ENCODE measurements around the gene TENM4. TPM values are rescaled to one million over a fixed set of nuclear protein-coding genes. Genes with fewer than 3 reads are reported as not detected.

TENM4 gene
- total and polyA plus RNA-seq, 10 of the 15 experiments (the other 5 are each of a cell fraction or from before 2014, with no cell fraction given) = 0.03 to 0.12 (median 0.06) TPM; not detected in 7

- ChIA-PET RAD21 (ENCODE audit: unreplicated experiment) (no interaction called here), CTCF (no interaction called here), SMC1A (ENCODE audit: uncharacterized antibody, unreplicated experiment) (no interaction called here), POLR2A (no interaction called here)
- Histone ChIP-seq H3K9me3 (replicated peaks; ENCODE audit: control insufficient read depth, insufficient read depth, low read length) (no peaks in the 10 kb centered on the region; the same call in 2 of the 3 replicates), H3K27ac (ENCODE audit: control insufficient read depth, insufficient read depth) (no peak overlapping the region), H3K4me2 (ENCODE audit: control insufficient read depth, insufficient read depth) (no peak overlapping the region), H2AFZ (ENCODE audit: control insufficient read depth, low read depth, low read length) (no peak overlapping the region), H3K4me1 (ENCODE audit: control insufficient read depth, insufficient read depth, low read length) (no peaks in the 10 kb centered on the region), H4K20me1 (ENCODE audit: control insufficient read depth, insufficient read depth) (no peaks in the 10 kb centered on the region), H3K79me2 (ENCODE audit: control insufficient read depth, insufficient read depth, low read length) (no peaks in the 10 kb centered on the region), H3K27me3 (replicated peaks in 1 of 2; ENCODE audit: control insufficient read depth in 2 of 2, insufficient read depth in 2 of 2, low read length in 1 of 2) (no peaks in the 10 kb centered on the region), H3K36me3 (ENCODE audit: control insufficient read depth in 2 of 2, insufficient read depth in 2 of 2, low read length in 1 of 2) (no peaks in the 10 kb centered on the region), H3K4me3 (no peak overlapping the region), H3K9ac (ENCODE audit: control insufficient read depth, insufficient read depth, low read length) (no peak overlapping the region)
- TF ChIP-seq SUZ12 (IDR thresholded peaks at IDR 0.05; ENCODE audit: unreplicated experiment) (no peak), SMAD5 (IDR thresholded peaks at IDR 0.05; ENCODE audit: low read depth) (no peak), NFIC (IDR thresholded peaks at IDR 0.05; ENCODE audit: low read depth, low read length) (no peak)
- no peak for ATAC-seq
- 2% methylated on average over 4 of the region's 4 CpGs for WGBS (ENCODE audit: insufficient coverage, insufficient replicate concordance, low lambda C conversion rate, missing lambda C conversion rate)
- intact Hi-C loops (cut with micrococcal nuclease; ENCODE audit: unreplicated experiment) (no loop called here), in situ Hi-C loops (cut with MboI) (no loop called here)
- FAIRE-seq = no peak
- no peak for DNase-seq (ENCODE audit: low read depth, low spot score)
- no TSS peak for BruUV-seq (replicated peaks)
Measured at GRCh38 chr11:79129702-79130101, 311.1 kb downstream of the TENM4 start.

DNA sequence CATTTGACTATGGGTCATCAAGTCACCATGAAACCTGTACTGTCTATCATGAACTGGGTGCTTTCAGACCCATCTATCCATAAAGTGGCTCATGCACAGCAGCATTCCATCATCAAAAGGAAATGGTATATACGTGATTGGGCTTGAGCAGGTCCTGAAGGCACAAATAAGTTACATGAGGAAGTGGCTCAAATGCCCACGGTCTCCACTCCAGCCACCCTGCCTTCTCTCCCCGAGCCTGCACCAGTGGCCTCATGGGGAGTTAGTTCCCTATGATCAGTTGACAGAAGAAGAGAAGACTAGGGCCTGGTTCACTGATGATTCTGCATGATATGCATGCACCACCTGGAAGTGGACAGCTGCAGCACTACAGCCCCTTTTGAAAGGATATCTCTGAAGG is 312.5 kb downstream of the TENM4 start:
- Histone ChIP-seq H3K9me3 (replicated peaks; ENCODE audit: control insufficient read depth, insufficient read depth, low read length) (no peaks in the 10 kb centered on the region; the same call in 2 of the 3 replicates), H3K27me3 (replicated peaks in 1 of 2; ENCODE audit: control insufficient read depth in 2 of 2, insufficient read depth in 2 of 2, low read length in 1 of 2) (no peaks in the 10 kb centered on the region), H3K27ac (ENCODE audit: control insufficient read depth, insufficient read depth) (no peak overlapping the region), H3K79me2 (ENCODE audit: control insufficient read depth, insufficient read depth, low read length) (no peaks in the 10 kb centered on the region), H3K36me3 (ENCODE audit: control insufficient read depth in 2 of 2, insufficient read depth in 2 of 2, low read length in 1 of 2) (no peaks in the 10 kb centered on the region), H3K4me2 (ENCODE audit: control insufficient read depth, insufficient read depth) (no peak overlapping the region), H2AFZ (ENCODE audit: control insufficient read depth, low read depth, low read length) (no peak overlapping the region), H4K20me1 (ENCODE audit: control insufficient read depth, insufficient read depth) (no peaks in the 10 kb centered on the region), H3K9ac (ENCODE audit: control insufficient read depth, insufficient read depth, low read length) (no peak overlapping the region), H3K4me1 (ENCODE audit: control insufficient read depth, insufficient read depth, low read length) (no peaks in the 10 kb centered on the region), H3K4me3 (no peak overlapping the region)
- POLR2A ChIA-PET = no interaction called here
- intact Hi-C loops (cut with micrococcal nuclease; ENCODE audit: unreplicated experiment) = no loop called here
- RAD21 ChIA-PET (ENCODE audit: unreplicated experiment) = no interaction called here
- DNase-seq (ENCODE audit: low read depth, low spot score) = no peak
- 9% methylated on average over 3 of the region's 3 CpGs for WGBS (ENCODE audit: insufficient coverage, insufficient replicate concordance, low lambda C conversion rate, missing lambda C conversion rate)
- no peak for FAIRE-seq
- BruUV-seq (replicated peaks) = no TSS peak
- SMC1A ChIA-PET (ENCODE audit: uncharacterized antibody, unreplicated experiment) = no interaction called here
- ATAC-seq = no peak
- in situ Hi-C loops (cut with MboI) = no loop called here
- CTCF ChIA-PET = no interaction called here
- TF ChIP-seq CBFB (IDR thresholded peaks at IDR 0.05; ENCODE audit: low read depth) = no peak
- TF ChIP-seq, protein P1, sequence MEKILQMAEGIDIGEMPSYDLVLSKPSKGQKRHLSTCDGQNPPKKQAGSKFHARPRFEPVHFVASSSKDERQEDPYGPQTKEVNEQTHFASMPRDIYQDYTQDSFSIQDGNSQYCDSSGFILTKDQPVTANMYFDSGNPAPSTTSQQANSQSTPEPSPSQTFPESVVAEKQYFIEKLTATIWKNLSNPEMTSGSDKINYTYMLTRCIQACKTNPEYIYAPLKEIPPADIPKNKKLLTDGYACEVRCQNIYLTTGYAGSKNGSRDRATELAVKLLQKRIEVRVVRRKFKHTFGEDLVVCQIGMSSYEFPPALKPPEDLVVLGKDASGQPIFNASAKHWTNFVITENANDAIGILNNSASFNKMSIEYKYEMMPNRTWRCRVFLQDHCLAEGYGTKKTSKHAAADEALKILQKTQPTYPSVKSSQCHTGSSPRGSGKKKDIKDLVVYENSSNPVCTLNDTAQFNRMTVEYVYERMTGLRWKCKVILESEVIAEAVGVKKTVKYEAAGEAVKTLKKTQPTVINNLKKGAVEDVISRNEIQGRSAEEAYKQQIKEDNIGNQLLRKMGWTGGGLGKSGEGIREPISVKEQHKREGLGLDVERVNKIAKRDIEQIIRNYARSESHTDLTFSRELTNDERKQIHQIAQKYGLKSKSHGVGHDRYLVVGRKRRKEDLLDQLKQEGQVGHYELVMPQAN (conservative IDR thresholded peaks at IDR 0.05) = no peak
- no peak for TF ChIP-seq CTCF (IDR thresholded peaks at IDR 0.05 in 2 of 3, conservative IDR thresholded peaks at IDR 0.05 in 1 of 3; ENCODE audit: control insufficient read depth in 2 of 3, extremely low read depth in 1 of 3, insufficient read depth in 1 of 3, low read depth in 3 of 3, low read length in 3 of 3)
- no peak for TF ChIP-seq YBX1 (IDR thresholded peaks at IDR 0.05)
- TF ChIP-seq ZNF384 (IDR thresholded peaks at IDR 0.05; ENCODE audit: borderline replicate concordance, low read depth, low read length) = no peak
- TF ChIP-seq STAT3 (IDR thresholded peaks at IDR 0.05; ENCODE audit: low read depth, low read length) = no peak
- TF ChIP-seq JUND (IDR thresholded peaks at IDR 0.05; ENCODE audit: low read depth, low read length) = no peak
- no peak for TF ChIP-seq CBX3 (IDR thresholded peaks at IDR 0.05; ENCODE audit: borderline replicate concordance, low read depth)
- TF ChIP-seq, protein P2, sequence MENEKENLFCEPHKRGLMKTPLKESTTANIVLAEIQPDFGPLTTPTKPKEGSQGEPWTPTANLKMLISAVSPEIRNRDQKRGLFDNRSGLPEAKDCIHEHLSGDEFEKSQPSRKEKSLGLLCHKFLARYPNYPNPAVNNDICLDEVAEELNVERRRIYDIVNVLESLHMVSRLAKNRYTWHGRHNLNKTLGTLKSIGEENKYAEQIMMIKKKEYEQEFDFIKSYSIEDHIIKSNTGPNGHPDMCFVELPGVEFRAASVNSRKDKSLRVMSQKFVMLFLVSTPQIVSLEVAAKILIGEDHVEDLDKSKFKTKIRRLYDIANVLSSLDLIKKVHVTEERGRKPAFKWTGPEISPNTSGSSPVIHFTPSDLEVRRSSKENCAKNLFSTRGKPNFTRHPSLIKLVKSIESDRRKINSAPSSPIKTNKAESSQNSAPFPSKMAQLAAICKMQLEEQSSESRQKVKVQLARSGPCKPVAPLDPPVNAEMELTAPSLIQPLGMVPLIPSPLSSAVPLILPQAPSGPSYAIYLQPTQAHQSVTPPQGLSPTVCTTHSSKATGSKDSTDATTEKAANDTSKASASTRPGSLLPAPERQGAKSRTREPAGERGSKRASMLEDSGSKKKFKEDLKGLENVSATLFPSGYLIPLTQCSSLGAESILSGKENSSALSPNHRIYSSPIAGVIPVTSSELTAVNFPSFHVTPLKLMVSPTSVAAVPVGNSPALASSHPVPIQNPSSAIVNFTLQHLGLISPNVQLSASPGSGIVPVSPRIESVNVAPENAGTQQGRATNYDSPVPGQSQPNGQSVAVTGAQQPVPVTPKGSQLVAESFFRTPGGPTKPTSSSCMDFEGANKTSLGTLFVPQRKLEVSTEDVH (IDR thresholded peaks at IDR 0.05; ENCODE audit: low read depth, partially characterized antibody) = no peak
